GM21576 (cell line): ENCODE results near the gene RALGAPB.

Source experiments
- ATAC-seq: cut with Tn5 transposase; IDR thresholded peaks from one replicate; pipeline ENCODE4 v1.9.1; 2021; ENCODE audit warnings: mild to moderate bottlenecking, moderate library complexity; ENCODE audit not compliant: unreplicated experiment

RALGAPB gene

DNA sequence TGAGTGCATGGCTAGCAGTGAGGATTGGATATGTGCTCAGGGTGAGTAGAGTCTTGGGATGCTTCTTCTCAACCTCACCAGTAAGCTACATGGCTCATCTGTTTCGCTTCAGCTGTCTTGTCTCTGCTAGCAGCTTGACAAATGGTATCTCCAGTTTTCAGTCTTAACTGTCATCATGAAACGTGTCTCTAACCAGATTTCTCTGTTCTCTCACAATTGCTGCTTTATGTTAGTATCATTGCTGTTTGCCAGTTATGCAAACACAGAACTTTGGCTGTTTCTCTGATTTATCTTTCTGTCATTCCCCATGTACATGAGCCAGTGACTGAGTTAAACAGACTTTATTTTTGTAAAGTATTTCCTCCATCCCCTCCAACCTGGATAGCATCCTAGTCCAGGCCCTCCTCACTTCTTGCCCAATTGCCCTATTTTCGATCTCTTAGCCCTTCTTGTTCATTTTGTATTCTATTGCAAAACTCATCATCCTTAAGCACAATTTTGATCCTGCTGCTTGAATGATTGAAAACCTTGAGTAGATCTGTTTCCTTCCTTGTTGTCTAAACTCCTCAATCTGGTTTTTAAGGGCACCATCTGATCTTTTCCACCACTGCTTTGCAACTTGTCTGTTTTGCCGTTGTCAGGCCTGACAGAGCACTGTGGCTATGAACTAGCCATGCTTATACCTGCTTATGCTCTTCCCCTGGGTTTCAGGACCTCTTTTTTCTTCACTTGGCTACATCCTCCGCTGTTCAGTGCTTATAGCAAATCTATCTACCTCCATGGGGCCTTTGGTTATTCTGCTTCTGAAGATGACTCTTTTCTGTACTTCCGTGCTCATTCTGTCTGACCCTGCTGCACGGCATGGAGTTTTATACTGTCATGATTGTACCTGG lies 70.6 kb downstream of the RALGAPB start:
- ATAC-seq = no peak

DNA sequence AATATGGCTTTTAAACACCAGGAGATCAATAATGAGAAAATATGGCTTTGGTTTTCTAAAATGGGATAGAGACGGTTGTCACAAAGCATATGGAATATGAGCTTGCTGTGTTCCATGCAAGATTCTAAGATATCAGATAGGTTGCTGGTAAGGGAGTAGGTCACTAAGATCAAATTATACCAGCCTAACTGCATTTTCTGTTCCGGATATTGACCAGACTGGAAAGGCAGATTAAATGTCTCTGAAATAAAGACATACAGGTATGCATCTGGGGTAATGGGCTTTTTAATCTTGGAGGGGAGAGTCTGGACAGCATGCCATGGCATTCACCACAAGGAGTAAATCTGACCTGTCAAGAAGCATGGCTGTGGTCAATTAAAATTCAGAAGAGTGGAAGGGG lies 73.1 kb downstream of the RALGAPB start:
- no peak for ATAC-seq

DNA sequence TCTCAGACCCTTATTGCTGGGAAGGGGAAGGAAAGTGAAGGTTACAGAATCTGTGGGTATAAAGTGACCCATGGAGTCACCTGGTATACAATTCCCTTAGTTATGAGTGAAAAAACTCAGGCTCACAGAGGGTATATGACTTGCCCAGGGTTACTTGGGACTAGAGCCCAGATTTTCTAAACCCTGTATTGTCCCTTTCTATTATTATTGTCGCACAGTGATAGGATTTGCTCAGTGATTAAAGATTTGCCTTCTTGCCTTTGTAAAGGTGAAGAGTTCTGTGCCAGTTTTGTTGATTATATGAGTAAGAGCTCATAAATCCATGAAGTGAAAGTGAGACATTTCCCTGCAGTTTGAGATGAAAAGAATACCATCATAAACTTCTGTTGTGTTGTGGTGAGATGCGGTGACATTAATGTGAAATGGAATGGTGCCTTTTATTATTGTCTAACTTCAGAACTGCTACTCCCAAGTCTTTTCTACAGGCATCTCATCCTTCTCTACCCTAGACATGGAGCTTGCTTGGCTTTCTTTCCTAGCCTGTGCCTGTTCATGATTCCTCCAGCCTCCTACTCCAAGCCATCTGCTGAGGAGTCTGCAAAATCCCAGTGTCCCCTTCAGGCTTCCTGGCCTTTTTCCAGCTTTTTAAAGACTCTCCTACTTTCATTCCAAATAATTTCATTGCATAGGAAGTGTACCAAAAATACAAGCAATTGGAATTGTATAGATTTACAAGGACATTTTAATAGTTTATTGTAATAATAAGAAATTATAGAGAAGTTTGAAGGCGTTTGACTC lies 74.8 kb downstream of the RALGAPB start:
- no peak for ATAC-seq

DNA sequence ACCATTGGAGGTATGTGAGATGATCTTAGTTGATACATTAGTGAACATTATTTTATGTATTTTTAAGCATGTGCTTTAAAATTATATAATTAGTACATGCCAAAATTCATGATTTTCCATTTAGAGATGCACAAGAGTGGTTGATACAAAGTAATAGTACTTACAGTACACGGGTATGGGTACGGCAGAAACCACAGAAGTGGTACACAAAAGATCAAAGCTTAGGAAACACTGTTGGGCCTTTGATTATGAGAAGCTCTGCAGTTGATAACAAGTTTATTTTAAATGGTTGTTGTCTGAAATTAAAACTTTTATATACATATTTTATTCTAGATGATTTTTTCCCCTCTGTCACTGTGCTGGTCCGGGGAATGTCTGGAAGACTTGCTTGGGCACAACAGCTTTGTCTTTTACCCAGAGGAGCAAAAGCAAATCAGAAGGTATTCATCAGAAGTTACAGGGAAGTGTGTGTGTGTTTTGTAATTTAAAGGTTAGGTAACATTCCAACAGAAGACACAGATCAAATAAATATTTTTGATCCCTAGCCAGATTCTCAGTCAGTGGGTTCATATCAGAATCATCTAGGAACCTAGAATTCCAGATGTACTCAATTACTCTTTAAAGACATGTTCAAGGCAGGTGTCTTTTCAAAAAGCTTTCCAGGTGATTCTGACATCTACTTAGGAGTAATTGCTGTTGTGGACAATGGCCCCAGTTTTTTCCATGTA lies 75.9 kb downstream of the RALGAPB start:
- ATAC-seq = no peak

DNA sequence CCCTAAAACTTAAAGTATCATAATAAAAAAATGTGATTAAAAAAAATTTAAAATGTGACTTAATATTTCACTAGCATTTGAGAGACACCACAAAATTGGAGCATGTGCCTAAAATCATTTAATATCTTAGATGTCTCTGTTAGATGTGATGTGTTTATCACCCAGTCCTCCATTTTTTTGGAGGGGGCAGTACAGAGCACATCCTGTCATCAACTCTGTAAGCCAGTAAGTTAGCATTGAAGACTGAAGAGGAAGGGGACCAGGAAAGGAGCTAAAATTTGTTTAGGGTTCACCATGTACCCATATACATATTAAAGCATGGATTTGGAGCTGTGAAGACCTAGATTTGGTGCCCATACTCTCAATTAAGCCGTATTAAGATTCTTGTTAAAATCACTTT lies 77.6 kb downstream of the RALGAPB start:
- ATAC-seq = no peak

DNA sequence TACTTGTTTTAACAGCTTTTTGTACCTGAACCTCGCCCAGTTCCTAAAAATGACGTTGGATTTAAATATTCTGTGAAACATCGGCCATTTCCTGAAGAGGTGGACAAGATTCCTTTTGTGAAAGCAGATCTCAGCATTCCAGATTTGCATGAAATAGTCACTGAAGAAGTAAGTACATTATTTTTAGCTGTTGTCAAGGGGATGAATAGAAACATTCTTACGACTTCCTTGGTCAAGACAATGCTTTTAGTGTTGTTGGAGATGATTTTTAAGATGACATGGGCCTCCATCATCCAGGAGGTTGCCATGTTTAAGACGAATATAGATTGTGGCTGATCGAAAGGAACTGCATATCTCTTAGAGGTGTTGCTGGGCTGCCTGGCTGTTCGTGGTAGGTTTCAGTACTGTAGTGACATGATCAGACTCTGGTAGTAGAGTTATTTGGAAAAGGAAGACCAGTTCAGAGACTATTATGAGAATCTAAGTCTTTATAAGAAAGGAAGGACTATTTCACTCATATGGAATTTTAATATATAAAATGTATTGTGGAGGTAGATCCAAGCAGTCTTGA lies 78.5 kb downstream of the RALGAPB start:
- ATAC-seq = no peak

DNA sequence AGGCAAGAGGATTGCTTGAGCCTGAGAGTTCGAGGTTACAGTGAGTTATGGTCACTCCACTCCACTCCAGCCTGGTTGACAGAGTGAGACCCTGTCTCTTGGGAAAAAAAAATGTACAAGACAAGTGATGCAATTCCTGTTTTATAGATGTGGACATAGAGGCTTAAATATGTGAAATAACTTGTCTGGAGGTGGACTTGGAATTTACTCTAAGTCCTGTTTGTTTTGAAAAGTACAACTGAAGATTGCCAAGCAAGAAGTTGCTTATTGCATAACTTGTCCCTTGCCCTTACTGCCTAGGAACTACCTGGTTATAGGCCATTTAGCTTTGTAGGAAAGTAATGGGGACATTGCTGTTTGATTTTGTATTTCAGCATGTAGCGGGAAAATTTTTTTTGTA lies 82.3 kb downstream of the RALGAPB start:
- no peak for ATAC-seq

DNA sequence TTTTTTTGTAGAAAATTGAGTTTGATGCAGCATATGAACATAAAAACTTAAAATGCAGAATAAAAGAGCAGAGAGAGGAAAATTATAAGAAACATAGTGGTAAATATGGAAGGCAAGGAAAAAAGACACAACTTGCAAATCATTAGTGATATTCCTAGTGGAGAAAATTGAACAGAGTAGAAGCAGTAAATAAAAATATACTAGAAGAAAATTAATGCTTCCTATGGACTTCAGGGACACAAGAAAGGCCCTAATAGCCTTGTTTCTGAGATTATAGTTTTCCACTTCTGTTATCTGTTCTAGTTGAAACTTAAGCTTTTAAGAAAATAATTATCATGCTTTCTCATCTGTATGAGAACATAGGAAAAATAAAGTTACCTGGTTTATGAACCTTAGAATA lies 82.8 kb downstream of the RALGAPB start:
- ATAC-seq = no peak

DNA sequence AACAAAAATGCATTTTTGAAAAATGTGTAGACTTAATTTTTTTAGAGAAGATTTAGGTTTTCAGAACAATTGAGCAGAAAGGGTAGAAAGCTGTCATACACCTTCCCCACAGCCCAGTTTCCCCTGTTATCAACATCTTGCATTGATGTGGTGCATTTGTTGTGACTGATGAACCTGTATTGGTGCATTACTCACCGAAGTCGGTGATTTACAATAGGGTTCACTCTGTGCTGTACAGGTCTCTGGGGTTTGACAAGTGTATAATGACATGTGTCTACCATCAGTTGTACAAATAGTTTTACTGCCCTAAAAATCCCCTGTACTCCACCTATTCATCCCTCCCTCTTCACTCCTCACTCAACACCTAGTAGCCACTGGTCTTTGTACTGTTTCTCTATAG lies 84.5 kb downstream of the RALGAPB start:
- ATAC-seq = no peak

DNA sequence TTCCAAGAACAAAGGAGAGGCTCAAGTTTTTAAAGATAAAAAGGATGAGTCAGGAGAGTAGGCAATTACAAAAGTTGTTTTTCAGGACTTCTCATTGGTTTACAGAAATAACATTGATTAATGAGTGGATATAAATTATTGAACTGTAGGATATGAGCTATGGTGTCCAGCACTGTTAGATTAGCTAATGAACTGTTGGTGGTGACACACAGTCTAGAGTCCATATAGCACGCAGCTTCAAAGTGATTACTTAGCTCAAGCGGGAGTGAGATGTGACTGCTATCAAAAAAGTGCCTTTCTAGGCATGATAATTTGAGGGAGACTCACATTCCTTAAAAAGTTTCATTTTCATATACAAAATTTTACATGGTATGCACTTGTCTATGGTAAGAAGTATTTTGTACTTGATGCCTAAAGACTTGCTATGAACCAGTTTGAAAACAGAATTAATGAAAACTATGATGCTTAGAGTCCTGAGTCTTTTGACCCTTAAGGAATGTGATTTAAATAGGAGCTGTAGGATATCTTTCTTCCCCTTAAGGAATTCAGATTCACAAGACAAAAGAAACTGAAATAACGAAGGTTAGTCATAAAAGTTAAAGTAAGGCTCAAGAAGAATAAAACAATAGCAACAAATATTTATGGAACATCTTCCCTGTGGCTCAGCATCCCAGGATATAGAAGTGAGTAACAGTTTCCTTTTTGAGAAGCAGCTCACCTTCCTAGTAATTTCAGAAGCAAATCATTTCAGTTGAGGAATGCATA lies 86.1 kb downstream of the RALGAPB start:
- no peak for ATAC-seq

DNA sequence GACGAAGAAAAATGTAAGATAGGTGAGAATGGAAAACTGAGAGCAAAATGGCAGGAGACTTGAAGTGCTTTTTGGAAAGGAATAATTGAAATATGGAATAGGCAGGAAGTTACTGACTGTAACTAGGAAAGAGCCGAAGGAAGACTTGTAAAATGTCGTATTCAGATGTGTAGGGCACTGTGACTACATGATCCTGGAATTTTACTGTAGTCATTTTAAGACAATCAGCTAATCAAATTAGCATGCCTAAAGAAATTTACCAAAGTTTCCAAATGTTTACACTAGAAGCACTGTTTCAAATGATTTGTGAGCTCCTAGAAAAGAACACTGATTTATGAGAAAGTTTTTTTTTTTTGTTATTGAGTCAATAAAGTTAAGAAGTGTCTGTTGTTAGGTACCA lies 87.1 kb downstream of the RALGAPB start:
- ATAC-seq = no peak

DNA sequence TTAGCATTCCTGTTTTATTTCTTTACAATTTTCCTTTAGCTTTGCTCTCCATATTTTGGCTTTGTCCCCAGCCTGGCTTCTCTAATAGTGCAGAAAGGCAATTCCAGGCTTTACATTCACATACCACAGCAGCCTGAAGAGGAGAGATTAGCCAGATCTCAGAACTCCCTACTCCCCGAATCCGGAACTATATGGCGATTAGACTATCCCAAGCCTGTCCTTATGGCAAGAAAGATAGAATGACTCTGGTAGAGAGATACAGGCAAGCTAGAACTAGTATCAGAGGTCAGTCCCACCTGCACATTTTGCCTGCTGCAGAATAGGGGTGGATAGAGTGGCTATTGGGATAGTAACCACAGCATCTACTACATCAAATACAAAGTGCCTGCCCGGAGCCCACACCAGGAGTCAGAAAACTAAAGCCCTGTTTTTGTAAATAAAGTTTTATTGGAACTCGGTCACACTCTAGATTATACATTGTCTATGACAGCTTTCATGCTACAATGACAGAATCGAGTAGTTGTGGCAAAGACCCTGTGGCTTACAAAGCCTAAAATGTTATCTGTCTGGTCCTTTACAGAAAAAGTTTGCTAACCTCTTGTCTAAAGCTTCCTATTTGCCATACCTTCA lies 91.3 kb downstream of the RALGAPB start:
- no peak for ATAC-seq

DNA sequence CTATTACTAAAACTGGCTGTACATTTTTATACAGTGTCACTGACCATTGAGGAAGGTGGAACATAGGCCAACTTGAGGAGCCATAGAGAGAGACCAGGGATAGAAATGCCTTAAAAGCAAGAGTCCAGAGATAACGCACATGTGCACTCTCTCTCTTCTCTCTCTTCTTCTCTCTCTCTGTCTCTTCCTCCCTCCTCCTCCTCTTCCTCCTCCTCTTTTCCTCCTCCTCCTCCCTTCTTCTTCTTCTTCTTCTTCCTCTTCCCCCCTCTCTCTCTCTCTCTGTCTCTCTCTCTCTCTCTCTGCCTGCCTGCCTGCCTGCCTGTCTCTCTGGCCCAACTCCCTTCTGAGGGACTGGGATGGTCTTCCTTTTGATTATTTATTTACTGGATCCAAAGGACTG lies 92.0 kb downstream of the RALGAPB start:
- ATAC-seq = no peak

DNA sequence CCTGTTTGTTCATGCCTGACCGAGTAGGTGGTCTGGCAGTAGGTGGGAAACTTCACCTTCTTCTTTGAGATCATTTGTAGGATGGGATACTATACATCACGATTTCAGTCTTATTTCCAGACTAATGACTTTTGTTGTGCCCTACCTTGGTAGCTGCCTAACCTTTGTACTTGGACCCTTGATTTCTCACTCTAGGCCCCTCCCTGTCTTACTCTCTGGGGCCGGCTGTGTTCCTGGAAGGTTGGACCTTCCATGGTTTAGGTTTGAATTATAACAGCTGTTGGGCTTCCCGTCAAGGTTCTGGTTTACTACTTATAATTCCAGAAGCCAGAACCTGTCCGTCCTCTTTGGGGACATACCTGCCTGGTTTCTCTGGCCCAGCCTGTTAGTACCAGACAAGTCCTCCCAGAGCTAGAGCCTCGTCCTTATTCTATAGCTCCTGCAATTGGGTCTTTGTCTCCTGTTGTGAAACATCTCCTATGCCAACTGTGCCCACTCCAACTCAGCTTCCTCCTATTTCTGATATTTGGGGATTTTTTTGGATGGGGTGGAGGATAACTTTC lies 93.5 kb downstream of the RALGAPB start:
- ATAC-seq = no peak

DNA sequence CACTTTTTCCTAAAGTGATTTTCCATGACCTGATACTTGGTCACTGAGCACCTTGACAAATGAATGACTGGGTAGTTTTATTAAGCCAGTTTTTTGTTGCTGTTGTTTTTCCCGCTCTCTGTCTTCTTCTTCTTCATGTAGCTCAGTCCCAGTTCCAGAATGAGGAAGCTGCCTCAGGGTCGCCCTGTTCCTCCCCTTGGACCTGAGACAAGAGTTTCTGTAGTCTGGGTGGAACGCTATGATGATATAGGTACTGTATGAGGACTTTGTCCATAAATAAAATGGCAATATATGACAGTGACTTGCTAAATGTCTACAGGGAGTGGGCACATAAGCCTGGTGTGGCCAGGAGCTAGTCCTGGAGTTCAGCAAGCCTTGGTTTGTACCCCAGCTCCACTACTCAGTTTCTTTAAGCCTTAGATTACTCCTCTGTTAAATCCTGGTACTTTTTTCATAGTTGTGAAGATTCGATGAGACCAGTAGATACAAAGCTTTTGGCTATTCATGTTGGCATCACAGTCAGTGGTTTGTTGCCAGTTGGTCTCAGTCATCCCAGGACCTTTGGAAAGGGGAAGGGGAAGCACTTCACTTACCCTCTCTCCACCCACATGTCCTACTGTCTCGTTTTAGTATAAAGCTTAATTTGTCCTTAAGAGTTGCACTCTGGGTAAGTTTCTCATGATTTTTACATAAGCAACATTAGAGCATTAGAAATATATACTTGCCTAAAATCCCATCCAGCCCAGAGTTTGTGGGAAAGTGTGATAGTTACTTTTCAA lies 97.3 kb downstream of the RALGAPB start:
- ATAC-seq = no peak

DNA sequence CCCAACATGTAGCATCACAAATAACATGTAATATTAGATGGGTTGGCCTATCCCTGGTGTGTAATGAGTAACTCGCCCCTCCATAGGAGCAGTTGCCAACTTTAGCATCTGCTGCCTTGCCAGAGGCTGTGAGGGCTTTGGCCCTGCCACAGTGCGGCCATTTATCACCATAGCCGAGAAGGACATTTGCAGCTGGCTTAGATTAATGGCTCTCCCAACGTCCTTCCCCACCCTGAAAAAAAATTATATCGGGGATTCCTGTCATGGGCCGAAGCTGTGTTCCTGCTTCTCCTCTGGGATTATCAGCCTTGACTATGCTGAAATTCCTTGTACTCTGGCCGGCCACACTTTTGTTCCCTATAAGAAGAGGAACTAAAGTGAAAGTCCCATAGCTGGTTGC lies 100.8 kb downstream of the RALGAPB start:
- ATAC-seq = no peak

DNA sequence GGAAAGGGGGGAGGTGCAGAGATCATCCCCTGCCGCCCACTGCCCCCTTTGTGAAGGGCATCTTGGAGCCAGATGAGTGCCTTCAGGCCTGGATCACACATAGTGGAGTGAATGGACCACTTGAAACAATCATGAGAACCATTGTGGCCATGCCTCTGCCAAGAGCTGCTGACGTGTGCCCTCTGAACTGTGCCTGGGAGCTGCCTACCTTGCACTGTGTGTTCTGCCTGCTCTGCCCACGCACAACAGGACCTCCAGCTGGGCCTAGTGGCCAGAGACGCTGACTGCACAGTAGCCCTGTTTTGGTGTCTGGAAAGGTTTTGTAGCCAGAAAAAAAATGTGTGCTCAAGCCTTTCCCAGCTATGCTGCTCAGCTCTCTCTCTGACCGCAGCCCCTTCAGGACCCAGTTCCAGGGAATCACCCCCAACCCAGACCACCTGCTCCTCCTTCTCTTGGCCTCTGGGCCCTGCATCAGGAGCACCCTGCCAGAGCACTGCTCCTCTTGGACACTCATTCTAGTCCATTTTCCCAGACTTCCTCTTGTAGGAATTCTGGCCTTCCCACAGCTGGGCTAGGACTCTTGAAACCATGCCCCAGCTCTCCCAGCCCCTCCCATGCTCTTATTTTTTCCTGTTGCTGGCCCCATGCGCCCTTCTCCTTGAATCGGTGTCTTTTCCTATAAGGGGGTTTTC lies 106.7 kb downstream of the RALGAPB start:
- no peak for ATAC-seq

DNA sequence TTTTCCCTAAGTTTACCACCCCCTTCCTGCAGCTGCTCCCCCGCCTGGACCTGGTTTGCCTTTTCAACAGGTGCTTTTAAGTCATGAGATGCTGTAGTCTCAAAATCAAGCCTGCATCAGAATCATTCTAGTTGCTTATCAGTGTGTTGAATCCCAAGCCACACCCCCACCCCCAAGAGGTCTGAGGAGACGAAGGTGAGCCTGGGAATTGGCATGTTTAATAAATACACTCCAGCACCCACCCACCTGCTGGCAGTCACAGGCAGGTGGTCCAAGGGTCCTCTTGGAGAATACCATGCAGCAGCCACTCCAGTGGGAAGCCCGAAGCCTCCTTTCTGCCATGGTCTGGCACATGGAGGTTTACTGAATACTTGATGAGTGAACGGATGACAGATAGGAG lies 107.3 kb downstream of the RALGAPB start:
- no peak for ATAC-seq
